Epithelial cell of esophagus (primary cell): ENCODE data around the gene INO80D.

Source experiments
- DNase-seq: peaks from one replicate; pipeline ENCODE4 v3.0.0; 2010; ENCODE audit warnings: low read depth
- H3K4me3 ChIP-seq: 2 replicates; pipeline ENCODE4 v1.5.1; 2011; ENCODE audit warnings: mild to moderate bottlenecking, low read length, control low read depth
- TF ChIP-seq, protein P1 (sequence below): IDR thresholded peaks from 2 replicates; pipeline ENCODE4 v1.5.1; 2011; ENCODE audit warnings: low read depth, mild to moderate bottlenecking, low read length, control low read depth, inconsistent platforms; ENCODE audit not compliant: insufficient read depth; ENCODE audit errors: missing control alignments

Gene INO80D

DNA sequence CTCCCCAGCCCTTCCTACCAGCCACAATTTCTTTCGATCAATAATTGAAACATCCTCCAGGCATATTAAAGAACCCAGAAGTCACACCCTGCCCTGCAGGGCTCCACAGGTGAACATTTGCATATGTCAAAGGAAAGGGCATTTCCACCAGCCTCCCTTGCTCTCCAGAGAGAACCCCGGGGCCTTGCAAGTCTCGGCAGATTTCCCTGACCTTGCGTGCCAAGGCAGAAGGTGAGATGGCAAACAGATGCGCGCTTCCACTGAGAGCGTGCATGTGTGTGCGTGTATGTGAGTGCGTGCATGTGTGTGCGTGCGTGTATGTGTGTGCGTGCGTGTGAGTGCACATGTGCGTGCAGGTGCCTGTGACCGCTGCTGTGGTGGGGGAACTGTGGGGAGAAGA is 120.3 kb downstream of the INO80D start:
- H3K4me3 ChIP-seq = no peak overlapping the region
- TF ChIP-seq, protein P1, sequence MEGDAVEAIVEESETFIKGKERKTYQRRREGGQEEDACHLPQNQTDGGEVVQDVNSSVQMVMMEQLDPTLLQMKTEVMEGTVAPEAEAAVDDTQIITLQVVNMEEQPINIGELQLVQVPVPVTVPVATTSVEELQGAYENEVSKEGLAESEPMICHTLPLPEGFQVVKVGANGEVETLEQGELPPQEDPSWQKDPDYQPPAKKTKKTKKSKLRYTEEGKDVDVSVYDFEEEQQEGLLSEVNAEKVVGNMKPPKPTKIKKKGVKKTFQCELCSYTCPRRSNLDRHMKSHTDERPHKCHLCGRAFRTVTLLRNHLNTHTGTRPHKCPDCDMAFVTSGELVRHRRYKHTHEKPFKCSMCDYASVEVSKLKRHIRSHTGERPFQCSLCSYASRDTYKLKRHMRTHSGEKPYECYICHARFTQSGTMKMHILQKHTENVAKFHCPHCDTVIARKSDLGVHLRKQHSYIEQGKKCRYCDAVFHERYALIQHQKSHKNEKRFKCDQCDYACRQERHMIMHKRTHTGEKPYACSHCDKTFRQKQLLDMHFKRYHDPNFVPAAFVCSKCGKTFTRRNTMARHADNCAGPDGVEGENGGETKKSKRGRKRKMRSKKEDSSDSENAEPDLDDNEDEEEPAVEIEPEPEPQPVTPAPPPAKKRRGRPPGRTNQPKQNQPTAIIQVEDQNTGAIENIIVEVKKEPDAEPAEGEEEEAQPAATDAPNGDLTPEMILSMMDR = no peak

GRCh38 chr2:205964111-205964761 is 121.7 kb downstream of the INO80D start:
- TF ChIP-seq, protein P1 = no peak
- no peak for DNase-seq

More for the DNA sequence above, 120.3 kb downstream of the INO80D start:
- DNase-seq = peak; percentile 61

DNA sequence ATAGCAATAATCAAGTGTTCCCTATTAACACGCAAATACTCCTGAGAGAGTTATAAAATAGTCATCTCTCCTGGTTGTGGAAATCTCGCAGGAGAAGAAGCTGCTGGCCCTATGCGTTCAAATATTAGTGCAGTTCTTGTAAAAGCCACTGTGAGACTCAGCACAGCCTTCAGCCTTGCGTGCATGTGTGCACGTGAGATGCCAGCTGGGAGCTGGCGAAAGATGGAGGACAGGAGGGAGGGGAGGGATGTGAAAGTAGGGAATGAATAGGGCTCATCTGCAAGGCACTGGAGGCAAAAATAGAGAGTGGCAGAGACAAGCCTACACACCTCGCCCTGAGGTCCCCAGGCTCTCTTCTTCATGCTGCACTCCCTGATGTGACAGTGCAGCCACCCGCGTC is 126.5 kb downstream of the INO80D start:
- DNase-seq = no peak
- no peak overlapping the region for H3K4me3 ChIP-seq
- TF ChIP-seq, protein P1 = no peak

More at GRCh38 chr2:205964111-205964761, 121.7 kb downstream of the INO80D start:
- H3K4me3 ChIP-seq = no peak overlapping the region

GRCh38 chr2:205957452-205958154 is 128.4 kb downstream of the INO80D start:
- TF ChIP-seq, protein P1 = no peak
- no peak for DNase-seq
- no peak overlapping the region for H3K4me3 ChIP-seq

DNA sequence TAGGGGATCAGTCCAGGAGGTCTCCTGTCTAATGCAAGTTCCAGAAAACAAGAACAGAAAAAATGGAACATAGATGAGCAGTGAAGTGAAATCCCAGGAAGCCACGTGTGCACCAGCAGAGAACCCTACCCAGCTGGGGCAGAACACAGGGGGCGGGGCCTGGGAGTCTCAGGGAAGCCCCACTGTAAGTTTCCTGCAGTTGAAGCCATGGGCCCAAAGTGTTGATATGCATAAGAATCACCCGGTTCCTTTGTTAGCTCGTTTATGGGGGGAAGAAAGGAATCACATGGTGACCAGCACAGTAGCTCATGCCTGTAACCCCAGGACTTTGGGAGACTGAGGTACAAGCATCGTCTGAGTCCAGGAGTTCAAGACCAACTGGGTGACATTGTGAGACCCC is 131.3 kb downstream of the INO80D start:
- no peak overlapping the region for H3K4me3 ChIP-seq
- no peak for DNase-seq
- TF ChIP-seq, protein P1 = no peak

DNA sequence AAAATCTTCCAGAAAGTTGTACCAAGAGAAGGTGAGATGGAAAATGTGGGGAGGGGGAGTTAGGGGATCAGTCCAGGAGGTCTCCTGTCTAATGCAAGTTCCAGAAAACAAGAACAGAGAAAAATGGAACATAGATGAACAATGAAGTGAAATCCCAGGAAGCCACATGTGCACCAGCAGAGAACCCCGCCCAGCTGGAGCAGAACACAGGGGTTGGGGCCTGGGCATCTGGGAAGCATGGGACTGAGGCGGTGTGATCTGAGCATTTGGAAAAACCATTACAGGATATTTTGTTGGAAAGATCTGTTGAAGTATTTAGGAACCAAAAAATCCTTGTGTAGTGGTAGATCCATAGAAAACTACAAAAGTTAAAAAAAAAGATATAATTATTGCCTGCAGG is 133.7 kb downstream of the INO80D start:
- H3K4me3 ChIP-seq = no peak overlapping the region
- TF ChIP-seq, protein P1 = no peak
- no peak for DNase-seq
